B cell (primary cell): ENCODE results near the gene STRA8. TPM values are rescaled to one million over a fixed set of nuclear protein-coding genes. Genes with fewer than 3 reads are reported as not detected.

Source experiments
- ATAC-seq: fragments of 200-7000 bp; cut with Tn5 transposase; one replicate; pipeline ENCODE4 v1.10.0; 2021; ENCODE audit warnings: low read depth, mild to moderate bottlenecking, moderate number of reproducible peaks, moderate library complexity
- CTCF ChIA-PET: fragments of 350-600 bp; sonication (Branson Sonifier 250); formaldehyde crosslinking; loops from one replicate; lab custom pipeline; 2021; ENCODE audit warnings: antibody characterized with exemption, inconsistent platforms; lab: Charles Lee
- POLR2A ChIA-PET: fragments of 350-600 bp; sonication (Branson Sonifier 250); formaldehyde crosslinking; loops from one replicate; lab custom pipeline; 2021; ENCODE audit warnings: antibody characterized with exemption; lab: Charles Lee
- DNase-seq: peaks from one replicate; pipeline ENCODE4 v3.0.0; 2013
- H2AFZ ChIP-seq: 2 replicates; pipeline ENCODE4 v1.6.1; 2012; ENCODE audit warnings: mild to moderate bottlenecking, low read depth, low read length; ENCODE audit not compliant: insufficient read depth, poor library complexity, severe bottlenecking
- H3K27ac ChIP-seq, 2 donors: 1 replicate in 1 of 2; 2 replicates in 1 of 2; pipeline ENCODE4 v1.5.1; 2012 to 2013; ENCODE audit warnings: low read length in 2 of 2, mild to moderate bottlenecking in 2 of 2, moderate library complexity in 1 of 2
- H3K27me3 ChIP-seq, 4 experiments: fragments of 200-600 bp in 1 of 4; sonication (generic) in 1 of 4; replicated peaks in 1 of 4; 1 replicate in 2 of 4; 2 replicates in 2 of 4; pipeline versions ENCODE4 v1.6.1 to v1.7.0; 2013 to 2016; ENCODE audit warnings: low read length in 3 of 4, mild to moderate bottlenecking in 2 of 4, mixed read lengths in 1 of 4, moderate library complexity in 1 of 4; ENCODE audit not compliant: insufficient read depth in 4 of 4, control insufficient read depth in 3 of 4; ENCODE audit errors: control extremely low read depth in 1 of 4
- H3K36me3 ChIP-seq, 2 experiments: replicated peaks in 1 of 2; 1 replicate in 1 of 2; 2 replicates in 1 of 2; pipeline versions ENCODE4 v1.6.1 to v1.7.1; 2013; ENCODE audit warnings: low read length in 1 of 2; ENCODE audit not compliant: insufficient read depth in 2 of 2, control insufficient read depth in 1 of 2; ENCODE audit errors: control extremely low read depth in 1 of 2, extremely low read depth in 1 of 2
- H3K4me1 ChIP-seq, 2 donors: fragments of 200-600 bp in 1 of 2; sonication (generic) in 1 of 2; 1 replicate in 1 of 2; 2 replicates in 1 of 2; pipeline versions ENCODE4 v1.5.1 to v1.6.1; 2013 to 2017; ENCODE audit warnings: low read length in 2 of 2; ENCODE audit not compliant: control insufficient read depth in 2 of 2, insufficient read depth in 2 of 2
- H3K4me2 ChIP-seq: replicated peaks from 2 replicates; pipeline ENCODE3; 2012; ENCODE audit warnings: mild to moderate bottlenecking, low read depth, low read length; ENCODE audit not compliant: poor library complexity, severe bottlenecking
- H3K4me3 ChIP-seq, 5 experiments: fragments of 200-600 bp in 1 of 5; sonication (generic) in 1 of 5; 1 replicate in 3 of 5; 2 replicates in 2 of 5; pipeline versions ENCODE4 v1.5.1 to v1.7.0; 2011 to 2016; ENCODE audit warnings: low read length in 4 of 5, mild to moderate bottlenecking in 4 of 5, low read depth in 2 of 5, control low read depth in 1 of 5, moderate library complexity in 1 of 5; ENCODE audit not compliant: insufficient read depth in 1 of 5; ENCODE audit errors: control extremely low read depth in 1 of 5, extremely low read depth in 1 of 5
- H3K79me2 ChIP-seq: fragments of 200-600 bp; sonication (generic); one replicate; pipeline ENCODE4 v1.6.0; 2016; ENCODE audit warnings: low read length; ENCODE audit not compliant: control insufficient read depth, insufficient read depth
- H3K9ac ChIP-seq: fragments of 200-600 bp; sonication (generic); 2 replicates; pipeline ENCODE4 v1.6.1; 2017; ENCODE audit warnings: mild to moderate bottlenecking, low read length, moderate library complexity
- H3K9me3 ChIP-seq, 3 donors: one replicate each; pipeline versions ENCODE4 v1.6.1 to v1.7.1; 2013; ENCODE audit warnings: low read length in 2 of 3; ENCODE audit not compliant: control insufficient read depth in 2 of 3, insufficient read depth in 1 of 3; ENCODE audit errors: control extremely low read depth in 1 of 3
- H4K20me1 ChIP-seq: 2 replicates; pipeline ENCODE4 v1.6.0; 2012; ENCODE audit warnings: mild to moderate bottlenecking, low read length; ENCODE audit not compliant: insufficient read depth, control insufficient read depth, poor library complexity, severe bottlenecking
- H3K27ac Mint-ChIP-seq: one replicate; pipeline ENCODE4 v1.8.0; 2021; ENCODE audit warnings: mixed read lengths
- H3K27me3 Mint-ChIP-seq: one replicate; pipeline ENCODE4 v1.8.0; 2021; ENCODE audit warnings: mixed read lengths
- H3K4me1 Mint-ChIP-seq: one replicate; pipeline ENCODE4 v1.8.0; 2021; ENCODE audit warnings: mixed read lengths
- H3K4me3 Mint-ChIP-seq: one replicate; pipeline ENCODE4 v1.8.0; 2021; ENCODE audit warnings: mixed read lengths
- H3K9me3 Mint-ChIP-seq: one replicate; pipeline ENCODE4 v1.8.0; 2022; ENCODE audit warnings: mixed read lengths; ENCODE audit not compliant: insufficient read depth
- CTCF ChIP-seq: fragments of 200-600 bp; IDR thresholded peaks from one replicate; pipeline ENCODE4 v1.8.0; 2022; ENCODE audit warnings: antibody characterized with exemption, mild to moderate bottlenecking
- EZH2 ChIP-seq: IDR thresholded peaks from 2 replicates; pipeline ENCODE4 v1.6.1; 2012; ENCODE audit warnings: borderline replicate concordance, low read depth, mild to moderate bottlenecking, moderate library complexity, low read length; ENCODE audit not compliant: insufficient read depth, poor library complexity, severe bottlenecking
- WGBS: methylation state at CpG from one replicate; pipeline ENCODE4 v1.1.5; 2013; ENCODE audit warnings: missing lambda C conversion rate; ENCODE audit not compliant: insufficient coverage; 5-methylcytosine and 5-hydroxymethylcytosine counted together
- intact Hi-C: fragments of 100-400 bp; cut with micrococcal nuclease; formaldehyde crosslinking; loops from one replicate; pipeline ENCODE4 v1.10.0; 2022
- polyA plus RNA-seq: library from polyadenylated mRNA; depleted of rRNA; stranded (reverse); fragments of >200 nt; gene quantifications from 2 replicates; pipeline ENCODE4 v1.2.3, GENCODE V29; 2012
- total RNA-seq, 2 donors: library from RNA; stranded (reverse); fragments of 120-200 nt in 1 of 2; gene quantifications; 1 replicate in 1 of 2; 2 replicates in 1 of 2; pipeline versions ENCODE4 v1.2.3 to v1.2.4, GENCODE V29; 2013 to 2022

STRA8 gene
- total and polyA plus RNA-seq, 2 donors (not counting 1 experiment from before 2014, with no cell fraction given), result not detected

- no peaks in the 10 kb centered on the region for H4K20me1 ChIP-seq
- no peaks in the 10 kb centered on the region for H3K79me2 ChIP-seq
- no peak overlapping the region for H2AFZ ChIP-seq
- peaks cover 9 to 16% of the 10 kb centered on the region in 2 donors for H3K4me1 ChIP-seq
- ChIA-PET CTCF (interaction anchor here (0.7 kb wide), 1 partner anchor 207 kb away, joined by 3 read pairs; no protein-coding TSS in a partner anchor), POLR2A (no interaction called here)
- no peak overlapping the region for H3K9ac ChIP-seq
- no peak overlapping the region for H3K4me3 ChIP-seq
- no peak overlapping the region for H3K27ac ChIP-seq
- TF ChIP-seq EZH2, result no peak
- TF ChIP-seq CTCF, result no peak
- no peaks in the 10 kb centered on the region for H3K27me3 Mint-ChIP-seq
- peaks cover 22% of the 10 kb centered on the region for H3K4me1 Mint-ChIP-seq
- no peaks in the 10 kb centered on the region for H3K9me3 ChIP-seq
- H3K4me2 ChIP-seq, result no peak overlapping the region
- intact Hi-C loops, result no loop called here
- ATAC-seq (no peak), DNase-seq (no peak)
- no peaks in the 10 kb centered on the region for H3K27me3 ChIP-seq
- H3K36me3 ChIP-seq, result peaks cover 2 to 71% of the 10 kb centered on the region in 2 experiments
- no peaks in the 10 kb centered on the region for H3K9me3 Mint-ChIP-seq
- no peak overlapping the region for H3K27ac Mint-ChIP-seq
- H3K4me3 Mint-ChIP-seq, result no peak overlapping the region
Observed at GRCh38 chr7:135190703-135191102, 42.9 kb upstream of the STRA8 start.

GRCh38 chr7:135192914-135193536 is 40.6 kb upstream of the STRA8 start:
- WGBS, result 96% methylated on average over 10 of the region's 11 CpGs
- Histone ChIP-seq H3K27me3 (no peaks in the 10 kb centered on the region), H3K4me1 (peaks cover 8 to 9% of the 10 kb centered on the region in 2 donors), H3K36me3 (peaks cover 2 to 76% of the 10 kb centered on the region in 2 experiments), H3K27ac (no peak overlapping the region), H3K9me3 (no peaks in the 10 kb centered on the region), H2AFZ (no peak overlapping the region), H3K9ac (no peak overlapping the region), H4K20me1 (no peaks in the 10 kb centered on the region), H3K4me3 (no peak overlapping the region), H3K4me2 (no peak overlapping the region), H3K79me2 (no peaks in the 10 kb centered on the region)
- H3K4me3 Mint-ChIP-seq, result no peak overlapping the region
- intact Hi-C loops, result no loop called here
- no peak for DNase-seq
- peaks cover 13% of the 10 kb centered on the region for H3K4me1 Mint-ChIP-seq
- TF ChIP-seq CTCF (no peak), EZH2 (no peak)
- POLR2A ChIA-PET, result interaction anchor here (0.6 kb wide), 1 partner anchor 49 kb away, joined by 3 read pairs; no protein-coding TSS in a partner anchor
- H3K9me3 Mint-ChIP-seq, result no peaks in the 10 kb centered on the region
- no peak for ATAC-seq
- no peaks in the 10 kb centered on the region for H3K27me3 Mint-ChIP-seq
- H3K27ac Mint-ChIP-seq, result peak overlapping the region; percentile 50
- CTCF ChIA-PET, result no interaction called here
